Cortex of kidney (tissue), 1 donor: Measurements from ENCODE around the gene NRXN3.

ENCODE experiments used
- DNase-seq: peaks from one replicate; lab custom pipeline; 2025; lab: John Stamatoyannopoulos, UW

NRXN3 gene

DNA sequence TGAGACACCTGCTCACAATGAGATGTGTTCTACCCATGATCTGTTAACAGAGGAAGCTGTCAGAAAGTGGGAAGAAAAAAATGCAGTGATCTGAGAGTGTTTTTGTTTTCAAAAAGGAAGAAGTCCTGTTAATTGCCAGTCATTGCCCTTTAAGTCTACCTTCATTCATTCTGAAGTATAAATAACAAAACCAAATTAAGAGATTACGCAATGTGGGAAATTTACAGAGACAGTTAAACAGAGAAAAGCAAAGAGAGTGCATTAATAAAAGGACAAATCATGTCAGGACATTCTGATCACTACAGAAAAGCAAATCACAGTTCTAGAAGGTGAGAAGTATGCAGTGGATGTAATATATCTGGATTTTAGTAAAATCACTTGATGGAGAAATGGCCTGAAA is 154.2 kb downstream of the NRXN3 start:
- DNase-seq = no peak

DNA sequence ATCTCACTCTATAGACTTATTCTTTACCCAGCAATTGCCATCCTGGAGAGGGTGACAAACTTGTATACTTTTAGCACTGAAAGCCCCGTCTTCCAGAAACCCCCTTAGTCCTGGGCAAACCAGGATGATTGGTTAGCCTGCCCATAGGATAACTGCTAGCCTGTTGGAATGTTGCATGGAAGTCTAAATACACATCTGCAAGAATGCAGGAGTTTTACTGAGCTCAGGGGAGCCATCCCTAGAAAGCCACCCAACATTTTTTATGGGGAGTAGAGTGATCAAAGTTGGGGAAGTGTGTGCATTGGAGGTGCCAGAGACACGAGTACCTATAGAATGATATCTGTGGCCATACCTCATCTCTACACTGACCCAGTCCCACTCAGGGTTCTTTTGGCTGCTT is 155.7 kb downstream of the NRXN3 start:
- no peak for DNase-seq

DNA sequence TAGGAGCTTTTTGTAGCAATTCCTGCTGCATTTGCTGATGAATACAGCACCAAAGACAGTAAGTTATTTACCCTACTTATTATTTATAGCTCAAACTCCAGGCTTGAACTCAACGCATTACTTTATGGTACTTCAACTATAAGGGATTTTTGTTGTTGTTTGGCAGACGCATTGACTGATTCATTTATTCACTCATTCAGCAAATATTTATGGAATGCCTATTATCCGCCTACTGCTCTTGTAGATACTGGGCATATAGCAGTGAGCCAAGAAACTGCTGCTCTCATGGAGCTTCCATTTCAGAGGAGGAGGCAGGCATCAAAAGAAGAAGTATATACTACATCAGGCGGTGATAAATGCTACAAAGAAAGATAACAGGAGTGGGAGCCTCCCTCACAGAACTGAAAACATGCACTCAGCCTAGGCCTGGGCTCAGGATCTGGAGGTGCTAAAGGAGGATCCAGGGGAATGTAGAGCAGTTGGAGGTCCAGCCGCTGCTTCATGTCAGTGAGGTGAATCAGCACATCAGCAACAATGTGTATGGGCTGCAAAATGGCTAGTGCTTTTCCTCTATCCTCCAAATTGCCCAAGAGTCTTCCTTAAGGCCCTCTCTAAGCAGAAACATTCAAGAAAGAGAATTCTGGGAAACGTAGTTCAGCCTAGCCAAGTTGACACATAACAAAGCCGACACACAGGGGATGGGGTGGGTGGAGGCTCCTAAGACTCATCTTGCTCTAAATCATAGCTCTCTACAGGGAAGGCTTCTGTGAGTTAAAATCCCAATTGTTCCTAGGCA is 157.5 kb downstream of the NRXN3 start:
- DNase-seq = no peak

DNA sequence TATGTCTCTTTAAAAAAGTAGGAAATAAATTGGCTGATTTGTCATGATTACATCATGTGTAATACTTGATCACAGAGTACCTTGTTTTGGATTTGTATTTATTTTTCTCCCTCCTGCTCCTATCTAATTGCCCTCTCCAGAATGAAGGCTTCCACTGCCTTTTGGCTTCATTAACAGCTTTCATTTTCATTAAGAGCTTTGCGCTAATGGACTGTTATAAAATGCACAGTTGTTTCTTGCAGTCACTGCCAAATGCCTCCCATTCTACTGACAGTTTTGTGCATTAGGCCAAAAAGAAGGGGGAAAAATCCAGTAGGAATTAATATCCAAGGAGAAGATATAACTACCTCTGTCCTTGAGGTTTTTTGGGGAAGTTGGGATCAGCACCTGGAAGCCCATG is 159.2 kb downstream of the NRXN3 start:
- no peak for DNase-seq

DNA sequence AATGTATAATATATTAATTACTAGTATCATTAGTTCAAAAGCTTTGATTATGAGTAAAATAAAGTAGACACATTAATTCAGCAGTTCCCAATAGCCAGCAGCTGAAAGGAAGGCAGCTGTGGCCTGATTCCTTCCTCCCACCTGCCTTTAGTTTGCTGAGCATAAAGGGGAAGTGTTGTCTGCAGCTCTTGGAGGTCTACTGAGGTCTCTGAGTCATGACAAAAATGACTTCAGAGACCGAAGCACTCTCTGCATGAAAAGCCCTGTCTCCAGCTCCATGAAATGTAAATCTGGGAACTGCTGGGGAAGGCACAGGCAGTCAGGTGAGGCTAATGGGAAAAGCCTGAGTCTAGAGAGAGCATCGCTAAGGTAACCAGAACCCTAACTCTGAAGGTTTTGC is 165.4 kb downstream of the NRXN3 start:
- DNase-seq = no peak

DNA sequence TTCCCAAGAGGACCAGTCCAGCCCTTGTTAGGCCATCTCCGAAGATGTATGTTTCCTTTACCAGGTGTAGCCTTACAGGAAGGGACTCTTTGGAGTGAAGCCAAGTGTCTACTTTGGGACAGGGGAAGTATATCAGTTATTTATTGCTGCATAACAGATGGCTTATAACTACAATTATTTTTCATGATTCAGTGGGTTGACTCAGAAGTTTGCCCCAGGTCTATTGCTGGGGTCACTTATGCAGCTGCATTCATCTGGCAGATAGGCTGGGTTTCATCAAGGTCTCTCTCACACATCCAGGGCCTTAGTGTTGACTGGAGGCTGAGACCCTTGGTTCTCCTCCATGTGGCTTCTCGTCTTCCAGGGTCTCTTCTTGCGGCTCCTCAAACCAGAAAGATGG is 170.1 kb downstream of the NRXN3 start:
- no peak for DNase-seq

DNA sequence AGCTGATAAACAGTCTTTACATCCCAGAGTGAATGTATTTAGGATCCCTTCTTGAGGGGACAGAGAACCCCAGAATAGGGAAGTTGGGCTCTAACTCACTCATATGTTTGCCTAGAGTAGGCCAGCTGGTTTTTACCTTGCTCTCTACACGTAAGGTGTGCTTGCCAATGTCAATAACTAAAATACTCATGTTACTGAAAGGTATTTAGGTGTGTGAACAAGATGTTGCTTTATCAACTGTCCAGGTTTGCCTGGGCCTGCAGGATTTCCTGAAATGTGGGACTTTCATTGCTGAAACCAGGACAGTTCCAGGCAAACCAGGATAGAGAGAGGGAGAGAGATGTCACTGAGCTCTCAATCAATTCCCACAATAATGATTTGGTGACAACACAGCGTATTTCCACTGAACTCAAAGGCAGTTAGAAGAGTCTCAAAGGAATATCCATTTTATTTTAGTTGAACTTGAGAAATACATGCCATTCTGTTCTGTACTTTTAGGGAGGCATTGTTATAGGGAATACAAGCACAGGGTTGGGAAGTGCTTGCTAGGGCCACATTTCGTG is 171.7 kb downstream of the NRXN3 start:
- no peak for DNase-seq

DNA sequence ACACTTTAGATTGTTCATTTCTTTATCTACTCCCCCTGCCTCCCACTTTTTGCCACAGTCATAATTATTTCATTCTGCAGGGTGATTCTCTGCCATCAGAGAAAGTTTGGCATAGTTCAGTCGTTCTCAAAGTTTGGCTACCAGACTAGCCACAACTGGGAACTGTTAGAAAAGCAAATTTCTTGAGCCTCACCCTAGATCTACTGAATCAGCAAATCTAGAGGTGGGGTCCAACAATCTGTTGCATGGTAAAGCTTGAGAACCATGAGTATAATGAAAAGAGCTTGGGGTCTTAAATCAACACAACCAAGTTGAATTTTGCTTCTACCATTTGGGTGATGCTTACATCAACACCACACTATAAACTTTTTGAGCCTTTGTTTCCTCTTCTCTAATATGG is 172.7 kb downstream of the NRXN3 start:
- no peak for DNase-seq

DNA sequence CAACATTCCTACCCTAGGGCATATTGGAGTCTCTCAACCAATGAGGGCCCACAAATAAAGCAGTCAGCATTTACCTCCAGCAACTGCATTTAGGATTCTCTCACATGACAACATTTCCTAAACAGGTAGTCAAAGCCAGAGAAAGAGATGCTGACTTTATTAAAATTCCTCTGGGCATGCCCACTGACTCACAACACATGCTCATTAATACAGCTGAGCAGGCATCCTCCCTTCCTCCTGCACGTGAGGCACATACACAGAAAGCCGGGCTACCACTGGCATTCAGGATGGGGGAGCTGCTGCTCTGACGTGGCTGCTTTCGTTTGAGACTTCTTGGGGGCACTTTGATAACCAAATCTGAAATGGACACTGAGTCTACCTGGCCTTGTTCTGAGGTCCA is 174.1 kb downstream of the NRXN3 start:
- no peak for DNase-seq

DNA sequence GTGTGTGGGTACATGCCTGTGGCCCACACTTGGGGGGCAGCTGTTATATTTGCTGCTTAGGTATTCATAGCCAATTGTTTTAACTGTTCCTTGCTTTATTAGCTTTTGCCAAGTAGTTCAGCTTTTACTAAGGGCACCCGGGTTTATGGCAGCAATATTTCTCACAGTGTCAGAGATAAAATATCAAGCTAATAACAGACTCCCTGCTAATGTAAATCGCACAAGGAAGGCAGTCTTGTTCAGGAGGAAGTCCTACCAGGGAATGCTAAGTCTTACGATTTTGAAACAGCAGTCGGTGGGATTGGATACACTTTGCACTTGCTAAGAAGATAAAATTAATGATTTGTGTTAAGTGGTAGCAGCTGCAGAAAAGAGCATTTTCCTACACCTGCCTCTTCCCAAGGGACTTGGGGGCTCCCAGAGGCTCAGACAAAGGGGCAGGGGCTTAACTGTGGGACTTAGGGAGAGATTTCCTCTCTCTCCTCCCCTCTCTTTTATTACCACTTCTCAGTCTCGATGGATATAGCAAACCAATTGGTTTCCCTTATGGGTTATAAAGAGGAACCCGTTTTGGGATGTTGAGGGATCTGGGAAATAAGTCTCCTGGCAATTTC is 175.1 kb downstream of the NRXN3 start:
- DNase-seq = no peak

DNA sequence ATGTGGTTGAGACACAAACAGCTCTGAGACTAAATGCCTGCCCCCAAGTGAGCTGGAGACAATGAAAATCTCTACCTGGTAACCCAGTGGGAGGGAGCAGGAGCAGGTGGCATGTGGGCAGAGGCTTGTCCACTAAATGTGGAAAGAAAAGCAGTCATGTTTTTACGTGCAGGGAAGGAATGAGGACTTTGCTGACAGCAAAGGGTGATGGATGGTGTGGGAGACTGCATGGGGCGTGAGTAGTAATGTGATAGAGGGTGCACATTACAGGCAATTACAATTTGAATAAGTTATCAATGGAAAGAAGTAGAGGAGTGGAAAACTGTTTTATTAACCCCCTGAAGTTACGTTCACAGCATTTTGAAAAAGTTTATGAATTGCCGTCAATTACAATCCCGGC is 176.6 kb downstream of the NRXN3 start:
- no peak for DNase-seq

DNA sequence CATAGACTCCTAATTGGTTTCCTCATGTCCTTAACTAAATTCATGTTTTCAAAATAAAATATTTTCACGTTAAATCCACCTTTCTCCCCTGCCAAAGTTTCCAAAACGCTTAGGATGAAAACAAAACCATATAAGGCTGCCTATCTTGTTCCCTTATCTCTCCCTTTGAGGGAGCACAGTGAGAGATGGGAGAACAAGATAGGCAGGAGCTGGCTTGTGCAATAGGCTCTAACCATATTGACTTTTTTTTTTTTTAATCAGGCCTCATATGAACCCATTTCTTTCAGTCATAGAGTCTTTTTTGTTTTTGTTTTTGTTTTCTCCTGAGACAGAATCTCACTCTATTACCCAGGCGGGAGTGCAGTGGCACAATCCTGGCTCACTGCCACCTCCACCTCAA is 184.9 kb downstream of the NRXN3 start:
- no peak for DNase-seq

DNA sequence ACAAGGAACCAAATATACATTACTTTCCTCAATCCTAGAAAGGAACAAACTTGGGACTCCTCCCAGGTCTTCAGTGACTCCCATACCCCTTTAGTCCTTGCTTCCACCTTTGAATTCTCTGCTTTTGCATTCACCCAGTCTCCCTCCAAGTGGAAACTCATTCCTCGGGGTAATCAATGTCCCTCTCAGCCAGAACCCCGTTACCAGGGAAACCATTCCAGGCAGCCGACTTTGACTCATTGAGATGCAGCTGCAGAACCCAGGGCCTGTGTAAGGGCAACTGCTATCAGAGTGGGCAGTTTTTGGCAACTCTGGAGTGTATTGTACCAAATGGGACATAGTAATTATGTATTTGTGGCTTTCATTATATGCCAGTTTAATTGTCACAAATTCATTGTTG is 186.2 kb downstream of the NRXN3 start:
- no peak for DNase-seq

DNA sequence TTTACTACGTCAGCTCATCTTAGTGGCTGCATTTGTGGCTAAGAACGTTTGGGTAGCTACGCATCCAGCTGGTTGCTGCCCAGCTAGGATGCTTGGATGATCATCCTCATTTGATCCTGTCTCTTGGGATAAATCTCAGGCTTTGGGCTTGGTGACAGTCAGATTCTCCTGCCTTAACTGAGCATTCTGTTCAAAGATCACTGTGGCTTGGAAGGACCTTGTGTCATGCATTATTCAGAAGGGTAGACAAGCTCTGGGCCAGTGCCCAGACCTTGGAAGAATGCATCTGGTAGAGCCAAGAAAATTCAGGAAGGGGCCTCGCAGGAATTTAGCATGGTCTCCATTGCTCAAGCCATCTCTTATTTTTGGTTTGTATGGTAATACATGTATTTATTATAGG is 188.4 kb downstream of the NRXN3 start:
- no peak for DNase-seq

DNA sequence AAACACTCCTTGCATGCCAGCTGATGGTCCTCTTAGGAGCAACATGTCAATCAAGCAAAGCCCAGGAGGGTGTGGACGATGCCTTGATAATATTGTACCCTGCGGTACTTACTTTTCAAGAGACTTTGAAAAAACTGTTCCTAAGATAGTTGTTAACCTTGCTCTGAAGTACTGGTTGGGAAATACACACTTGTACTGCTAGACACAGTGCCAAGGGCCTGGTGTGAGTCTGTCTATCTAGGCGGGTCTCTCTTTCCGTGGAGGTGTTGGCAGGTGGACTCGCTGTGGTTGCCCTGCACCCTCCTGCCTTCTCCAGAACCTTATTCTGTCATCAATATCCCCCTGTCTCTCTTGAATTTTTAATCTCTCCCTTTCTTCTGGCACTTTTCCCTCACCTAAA is 189.4 kb downstream of the NRXN3 start:
- DNase-seq = no peak

DNA sequence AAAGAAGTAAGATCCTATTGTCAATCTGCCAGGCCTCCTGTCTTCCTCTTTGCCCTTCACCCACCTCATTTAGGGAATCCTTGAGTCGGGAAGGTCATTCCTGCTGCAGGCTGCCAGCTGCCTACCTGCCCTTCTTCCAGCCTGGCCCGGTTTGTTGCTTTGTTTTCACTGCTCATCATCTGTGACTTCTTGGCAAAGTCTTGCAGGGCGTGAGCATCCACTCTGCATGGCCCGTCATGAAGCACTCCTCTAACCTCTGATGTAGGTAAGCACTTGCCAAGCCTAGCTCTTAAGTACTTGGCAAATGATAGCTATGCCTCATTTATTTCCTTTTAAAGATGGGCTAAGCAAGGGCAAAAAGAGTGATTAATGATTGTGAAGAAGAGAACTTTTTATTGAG is 192.8 kb downstream of the NRXN3 start:
- DNase-seq = no peak

DNA sequence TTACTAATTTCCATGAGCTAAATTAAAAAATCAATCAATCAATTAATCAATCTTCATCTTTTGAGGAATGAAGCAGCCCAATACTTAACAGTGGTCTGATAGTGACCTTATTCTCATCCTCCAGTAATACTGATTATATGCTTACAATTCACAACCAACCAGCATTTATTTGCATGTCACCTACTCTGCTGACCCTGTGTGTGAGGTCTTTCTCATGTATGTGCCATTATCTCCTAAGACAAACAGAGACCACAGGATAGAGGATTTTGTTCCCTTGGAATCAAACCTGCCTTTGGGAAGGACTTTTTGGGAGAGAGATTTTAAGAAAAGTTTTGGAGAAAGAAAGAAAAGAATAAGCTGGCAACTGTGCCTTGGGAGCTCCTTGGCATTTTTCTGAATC is 197.2 kb downstream of the NRXN3 start:
- DNase-seq = no peak

DNA sequence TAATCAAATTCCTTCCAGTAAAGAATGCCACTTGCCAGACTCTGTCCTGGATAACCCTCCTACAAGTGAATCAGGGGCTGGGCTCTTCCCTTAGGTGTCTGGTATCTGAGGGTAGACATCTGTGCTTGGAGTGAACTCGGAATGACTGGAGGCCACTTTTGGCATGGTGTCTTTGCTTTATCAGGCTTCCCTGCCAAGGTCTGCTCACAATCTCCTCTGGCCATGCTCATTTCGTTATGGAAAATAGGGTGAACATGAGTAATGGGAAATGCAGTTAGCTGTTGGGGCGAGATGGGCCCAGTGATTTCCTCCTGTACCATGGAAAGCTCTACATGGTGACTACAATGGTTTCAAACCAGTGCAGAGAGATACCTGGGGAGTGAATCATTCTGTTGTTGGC is 212.9 kb downstream of the NRXN3 start:
- no peak for DNase-seq

DNA sequence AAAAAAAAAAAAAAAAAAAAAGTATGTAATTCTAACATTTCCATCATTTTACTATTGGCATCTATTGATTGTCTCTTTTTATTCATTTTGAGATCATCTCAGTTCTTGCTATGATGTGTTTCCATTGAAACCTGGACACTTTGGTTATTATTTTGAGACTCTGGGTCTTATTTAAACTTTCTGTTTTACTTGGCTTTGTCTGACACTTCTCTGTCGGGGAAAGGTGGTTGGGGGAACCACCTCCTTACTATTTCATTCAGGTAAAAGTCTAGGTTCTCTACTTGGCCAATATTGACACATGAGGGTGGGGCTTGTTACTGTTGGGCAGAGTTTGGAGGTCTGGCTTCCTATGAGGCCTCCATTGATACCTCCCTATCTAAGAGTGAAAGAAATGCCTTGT is 228.0 kb downstream of the NRXN3 start:
- no peak for DNase-seq

DNA sequence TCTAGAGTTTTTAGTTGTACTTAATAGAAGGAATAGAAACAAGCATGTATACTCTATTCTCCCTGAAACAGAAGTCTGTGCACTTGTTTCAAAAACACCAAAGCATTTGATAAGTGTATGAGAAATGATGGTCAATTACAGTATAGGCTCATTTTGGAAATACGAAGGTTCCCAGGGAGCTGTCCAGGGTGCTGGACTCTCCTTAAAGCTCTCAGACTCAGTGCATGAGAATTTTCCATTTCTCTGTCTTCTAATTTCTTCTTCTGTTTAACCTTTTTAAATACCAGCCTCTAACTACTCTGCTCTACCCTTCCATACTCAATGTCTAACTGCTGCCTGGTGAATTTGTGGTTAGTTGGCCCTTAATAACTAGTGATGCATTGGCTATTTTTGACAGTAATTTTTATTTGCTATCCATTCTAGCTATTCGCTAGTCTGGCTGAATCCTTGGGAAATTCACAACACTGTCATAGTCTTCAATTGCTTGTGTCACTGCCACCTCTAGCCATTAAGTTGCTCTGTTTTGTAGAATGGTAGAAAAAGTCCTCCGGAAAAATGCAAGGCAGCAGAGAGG is 229.2 kb downstream of the NRXN3 start:
- no peak for DNase-seq

DNA sequence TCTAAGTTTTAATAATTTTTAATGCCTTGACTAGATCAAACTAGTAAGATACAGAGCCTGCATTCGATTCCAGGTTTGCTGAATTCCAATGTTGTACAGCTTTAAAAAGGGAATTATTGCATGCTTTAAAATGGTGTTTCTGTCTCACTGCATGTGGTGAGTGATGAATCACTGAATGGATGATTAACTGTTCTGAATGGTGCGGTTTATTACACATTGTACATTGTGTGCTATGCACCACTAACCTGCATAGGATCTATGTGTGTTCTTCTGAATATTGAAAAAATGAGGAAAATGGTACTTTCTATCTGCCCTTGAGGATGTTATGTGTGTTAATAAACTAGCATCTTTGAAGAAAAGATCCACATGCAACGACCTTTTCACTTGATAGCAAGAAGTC is 231.7 kb downstream of the NRXN3 start:
- DNase-seq = no peak

DNA sequence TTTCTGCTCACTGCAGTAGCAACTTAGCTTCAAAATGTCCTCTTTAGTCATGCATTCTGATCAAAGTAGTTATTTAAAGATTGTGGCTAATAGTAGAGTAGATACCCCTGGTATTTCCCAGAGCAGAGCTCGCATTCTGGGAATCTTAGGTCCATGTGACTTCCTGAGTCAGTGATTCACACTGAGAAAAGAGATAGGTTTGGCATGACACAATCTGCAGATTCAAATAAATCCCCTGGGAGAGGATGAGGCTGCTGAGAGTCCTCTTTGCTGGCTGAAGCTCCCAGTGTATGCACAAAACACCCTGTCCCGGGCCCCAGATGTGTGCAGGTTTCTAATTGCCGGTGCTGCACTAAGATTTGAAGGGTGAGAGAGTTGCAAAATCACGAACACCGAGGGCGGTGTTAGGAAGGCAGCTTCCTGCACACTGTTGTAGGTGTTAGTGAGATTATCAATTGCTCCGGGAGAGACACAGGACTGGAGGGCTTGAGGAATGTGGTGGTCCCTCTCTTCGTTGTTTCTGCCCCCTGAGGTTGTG is 233.2 kb downstream of the NRXN3 start:
- no peak for DNase-seq
